ENCODE measurements around the gene POLR3E.

POLR3E gene

GRCh38 chr16:22326771-22327445, 29.7 kb downstream of the POLR3E start:
- Histone ChIP-seq H3K36me3 (ENCODE audit: insufficient read depth, low read length) (peaks cover 11% of the 10 kb centered on the region), H3K9me3 (ENCODE audit: control insufficient read depth, insufficient read depth, low read length) (no peaks in the 10 kb centered on the region), H3K4me1 (ENCODE audit: insufficient read depth, low read length) (no peaks in the 10 kb centered on the region), H3K9ac (ENCODE audit: low read depth, low read length) (no peak overlapping the region)

GRCh38 chr16:22327446-22327775, 30.2 kb downstream of the POLR3E start:
- Histone ChIP-seq H3K36me3 (ENCODE audit: insufficient read depth, low read length) (peaks cover 15% of the 10 kb centered on the region), H3K4me1 (ENCODE audit: insufficient read depth, low read length) (no peaks in the 10 kb centered on the region), H3K9me3 (ENCODE audit: control insufficient read depth, insufficient read depth, low read length) (no peaks in the 10 kb centered on the region), H3K9ac (ENCODE audit: low read depth, low read length) (no peak overlapping the region)

GRCh38 chr16:22328081-22328725, 31.0 kb downstream of the POLR3E start:
- H3K4me1 ChIP-seq (ENCODE audit: insufficient read depth, low read length), result no peaks in the 10 kb centered on the region
- H3K9me3 ChIP-seq (ENCODE audit: control insufficient read depth, insufficient read depth, low read length), result no peaks in the 10 kb centered on the region
- H3K9ac ChIP-seq (ENCODE audit: low read depth, low read length), result no peak overlapping the region
- H3K36me3 ChIP-seq (ENCODE audit: insufficient read depth, low read length), result peaks cover 15% of the 10 kb centered on the region

- H3K4me1 ChIP-seq (ENCODE audit: insufficient read depth, low read length), result no peaks in the 10 kb centered on the region
- H3K9ac ChIP-seq (ENCODE audit: low read depth, low read length), result no peak overlapping the region
- peaks cover 26% of the 10 kb centered on the region for H3K36me3 ChIP-seq (ENCODE audit: insufficient read depth, low read length)
- no peaks in the 10 kb centered on the region for H3K9me3 ChIP-seq (ENCODE audit: control insufficient read depth, insufficient read depth, low read length)
These were observed 32.0 kb downstream of the POLR3E start for GRCh38 chr16:22329199-22329695.

- no peaks in the 10 kb centered on the region for H3K9me3 ChIP-seq (ENCODE audit: control insufficient read depth, insufficient read depth, low read length)
- H3K9ac ChIP-seq (ENCODE audit: low read depth, low read length), result no peak overlapping the region
- H3K36me3 ChIP-seq (ENCODE audit: insufficient read depth, low read length), result peaks cover 32% of the 10 kb centered on the region
- H3K4me1 ChIP-seq (ENCODE audit: insufficient read depth, low read length), result no peaks in the 10 kb centered on the region
These were observed 33.1 kb downstream of the POLR3E start for GRCh38 chr16:22330326-22330725.

GRCh38 chr16:22333457-22333994, 36.3 kb downstream of the POLR3E start:
- peaks cover 10% of the 10 kb centered on the region for H3K9me3 ChIP-seq (ENCODE audit: control insufficient read depth, insufficient read depth, low read length)
- peaks cover 43% of the 10 kb centered on the region for H3K36me3 ChIP-seq (ENCODE audit: insufficient read depth, low read length)
- H3K4me1 ChIP-seq (ENCODE audit: insufficient read depth, low read length), result no peaks in the 10 kb centered on the region
- H3K9ac ChIP-seq (ENCODE audit: low read depth, low read length), result no peak overlapping the region

- Histone ChIP-seq H3K9ac (ENCODE audit: low read depth, low read length) (no peak overlapping the region), H3K36me3 (ENCODE audit: insufficient read depth, low read length) (peaks cover 40% of the 10 kb centered on the region), H3K4me1 (ENCODE audit: insufficient read depth, low read length) (no peaks in the 10 kb centered on the region), H3K9me3 (ENCODE audit: control insufficient read depth, insufficient read depth, low read length) (peaks cover 16% of the 10 kb centered on the region)
These were observed 38.5 kb downstream of the POLR3E start for GRCh38 chr16:22335668-22336246.

- Histone ChIP-seq H3K9me3 (ENCODE audit: control insufficient read depth, insufficient read depth, low read length) (peaks cover 16% of the 10 kb centered on the region), H3K36me3 (ENCODE audit: insufficient read depth, low read length) (peaks cover 39% of the 10 kb centered on the region)
These were observed 39.4 kb downstream of the POLR3E start for GRCh38 chr16:22336581-22336980.

GRCh38 chr16:22337045-22337444, 39.8 kb downstream of the POLR3E start:
- H3K36me3 ChIP-seq (ENCODE audit: insufficient read depth, low read length), result peaks cover 34% of the 10 kb centered on the region

More at GRCh38 chr16:22336581-22336980, 39.4 kb downstream of the POLR3E start:
- H3K9ac ChIP-seq (ENCODE audit: low read depth, low read length), result no peak overlapping the region
- no peaks in the 10 kb centered on the region for H3K4me1 ChIP-seq (ENCODE audit: insufficient read depth, low read length)

GRCh38 chr16:22337849-22338635, 40.8 kb downstream of the POLR3E start:
- Histone ChIP-seq H3K4me1 (ENCODE audit: insufficient read depth, low read length) (no peaks in the 10 kb centered on the region), H3K36me3 (ENCODE audit: insufficient read depth, low read length) (peaks cover 31% of the 10 kb centered on the region), H3K9ac (ENCODE audit: low read depth, low read length) (no peak overlapping the region), H3K9me3 (ENCODE audit: control insufficient read depth, insufficient read depth, low read length) (peaks cover 16% of the 10 kb centered on the region)

More at GRCh38 chr16:22337045-22337444, 39.8 kb downstream of the POLR3E start:
- no peak overlapping the region for H3K9ac ChIP-seq (ENCODE audit: low read depth, low read length)
- H3K9me3 ChIP-seq (ENCODE audit: control insufficient read depth, insufficient read depth, low read length), result peaks cover 16% of the 10 kb centered on the region
- H3K4me1 ChIP-seq (ENCODE audit: insufficient read depth, low read length), result no peaks in the 10 kb centered on the region

- H3K9me3 ChIP-seq (ENCODE audit: control insufficient read depth, insufficient read depth, low read length), result peaks cover 13% of the 10 kb centered on the region; the same call in 1 of the 2 replicates
- peaks cover 5% of the 10 kb centered on the region for H3K36me3 ChIP-seq (ENCODE audit: insufficient read depth, low read length)
- H3K9ac ChIP-seq (ENCODE audit: low read depth, low read length), result no peak overlapping the region
- no peaks in the 10 kb centered on the region for H3K4me1 ChIP-seq (ENCODE audit: insufficient read depth, low read length)
These were observed 43.7 kb downstream of the POLR3E start for GRCh38 chr16:22340945-22341344.

GRCh38 chr16:22342082-22342481, 44.9 kb downstream of the POLR3E start:
- Histone ChIP-seq H3K9me3 (ENCODE audit: control insufficient read depth, insufficient read depth, low read length) (peaks cover 7% of the 10 kb centered on the region; the same call in 1 of the 2 replicates), H3K36me3 (ENCODE audit: insufficient read depth, low read length) (peaks cover 5% of the 10 kb centered on the region), H3K4me1 (ENCODE audit: insufficient read depth, low read length) (no peaks in the 10 kb centered on the region), H3K9ac (ENCODE audit: low read depth, low read length) (no peak overlapping the region)

GRCh38 chr16:22346483-22346882, 49.3 kb downstream of the POLR3E start:
- Histone ChIP-seq H3K9ac (ENCODE audit: low read depth, low read length) (no peak overlapping the region), H3K36me3 (ENCODE audit: insufficient read depth, low read length) (peaks cover 23% of the 10 kb centered on the region), H3K4me1 (ENCODE audit: insufficient read depth, low read length) (no peaks in the 10 kb centered on the region), H3K9me3 (ENCODE audit: control insufficient read depth, insufficient read depth, low read length) (no peaks in the 10 kb centered on the region)

Measured in ES-I3 (cell line).